ENCODE measurements around the gene UNK.

DNA sequence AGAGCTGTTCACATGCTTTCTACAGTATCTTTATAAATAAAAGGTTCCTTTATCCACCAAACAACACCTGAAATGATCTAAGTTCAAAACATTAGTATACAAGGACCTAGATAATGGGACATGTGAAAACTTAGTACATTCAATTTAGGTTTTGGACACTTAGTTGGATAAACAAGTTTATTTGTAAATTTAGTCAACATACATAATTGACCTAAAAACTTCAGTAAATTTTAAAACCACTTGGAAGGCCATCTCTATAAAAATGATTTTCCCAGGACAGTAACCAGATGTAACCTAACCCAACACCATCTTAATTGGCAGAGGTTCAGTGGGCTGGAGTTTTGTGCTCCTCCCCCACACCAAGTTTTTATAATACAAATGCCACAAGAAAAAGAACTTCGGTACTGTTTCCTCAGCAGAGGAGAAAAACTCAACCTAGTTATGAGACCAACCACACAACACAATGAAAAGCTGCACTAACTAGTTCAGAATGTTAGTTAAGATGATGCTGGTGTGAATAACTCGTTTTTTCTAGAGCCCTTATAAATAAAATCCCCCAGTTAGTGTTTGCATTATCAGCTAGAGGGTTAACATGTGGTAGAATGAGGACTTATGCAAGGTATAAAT is 7.2 kb upstream of the UNK start:
- TF ChIP-seq, protein P1, sequence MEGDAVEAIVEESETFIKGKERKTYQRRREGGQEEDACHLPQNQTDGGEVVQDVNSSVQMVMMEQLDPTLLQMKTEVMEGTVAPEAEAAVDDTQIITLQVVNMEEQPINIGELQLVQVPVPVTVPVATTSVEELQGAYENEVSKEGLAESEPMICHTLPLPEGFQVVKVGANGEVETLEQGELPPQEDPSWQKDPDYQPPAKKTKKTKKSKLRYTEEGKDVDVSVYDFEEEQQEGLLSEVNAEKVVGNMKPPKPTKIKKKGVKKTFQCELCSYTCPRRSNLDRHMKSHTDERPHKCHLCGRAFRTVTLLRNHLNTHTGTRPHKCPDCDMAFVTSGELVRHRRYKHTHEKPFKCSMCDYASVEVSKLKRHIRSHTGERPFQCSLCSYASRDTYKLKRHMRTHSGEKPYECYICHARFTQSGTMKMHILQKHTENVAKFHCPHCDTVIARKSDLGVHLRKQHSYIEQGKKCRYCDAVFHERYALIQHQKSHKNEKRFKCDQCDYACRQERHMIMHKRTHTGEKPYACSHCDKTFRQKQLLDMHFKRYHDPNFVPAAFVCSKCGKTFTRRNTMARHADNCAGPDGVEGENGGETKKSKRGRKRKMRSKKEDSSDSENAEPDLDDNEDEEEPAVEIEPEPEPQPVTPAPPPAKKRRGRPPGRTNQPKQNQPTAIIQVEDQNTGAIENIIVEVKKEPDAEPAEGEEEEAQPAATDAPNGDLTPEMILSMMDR (IDR thresholded peaks at IDR 0.05): no peak
- TF ChIP-seq POLR2A (IDR thresholded peaks at IDR 0.05): no peak
